NCI-H2107 (cell line): ENCODE data around the gene PGAP3.

Source experiments
- DNase-seq: peaks from one replicate; lab custom pipeline; 2025; lab: John Stamatoyannopoulos, UW

PGAP3 gene

GRCh38 chr17:39659279-39660010 is 28.4 kb downstream of the PGAP3 start:
- DNase-seq: no peak

- no peak for DNase-seq
These were observed 29.1 kb downstream of the PGAP3 start for GRCh38 chr17:39658760-39659159.

GRCh38 chr17:39658346-39658745 is 29.5 kb downstream of the PGAP3 start:
- DNase-seq: no peak

GRCh38 chr17:39655105-39655504 is 32.8 kb downstream of the PGAP3 start:
- DNase-seq: no peak

- peak; percentile 54 for DNase-seq
These were observed 34.1 kb downstream of the PGAP3 start for GRCh38 chr17:39653662-39654331.

- DNase-seq: no peak
These were observed 34.6 kb downstream of the PGAP3 start for GRCh38 chr17:39653316-39653661.

- no peak for DNase-seq
These were observed 35.1 kb downstream of the PGAP3 start for GRCh38 chr17:39652587-39653315.

GRCh38 chr17:39651923-39652586 is 35.8 kb downstream of the PGAP3 start:
- no peak for DNase-seq

- DNase-seq: no peak
These were observed 37.7 kb downstream of the PGAP3 start for GRCh38 chr17:39650121-39650579.

- no peak for DNase-seq
These were observed 39.1 kb downstream of the PGAP3 start for GRCh38 chr17:39648616-39649366.

GRCh38 chr17:39647256-39647655 is 40.6 kb downstream of the PGAP3 start:
- DNase-seq: no peak

GRCh38 chr17:39643271-39643670 is 44.6 kb downstream of the PGAP3 start:
- DNase-seq: no peak

GRCh38 chr17:39642291-39643074 is 45.4 kb downstream of the PGAP3 start:
- DNase-seq: no peak

GRCh38 chr17:39641883-39642282 is 46.0 kb downstream of the PGAP3 start:
- no peak for DNase-seq

- no peak for DNase-seq
These were observed 46.8 kb downstream of the PGAP3 start for GRCh38 chr17:39641097-39641496.

- DNase-seq: no peak
These were observed 47.2 kb downstream of the PGAP3 start for GRCh38 chr17:39640591-39641031.

- no peak for DNase-seq
These were observed 48.0 kb downstream of the PGAP3 start for GRCh38 chr17:39639566-39640458.

- no peak for DNase-seq
These were observed 48.8 kb downstream of the PGAP3 start for GRCh38 chr17:39639043-39639442.

GRCh38 chr17:39638317-39638716 is 49.5 kb downstream of the PGAP3 start:
- DNase-seq: no peak
